ENCODE measurements around the gene MEGF6. TPM values are rescaled to one million over a fixed set of nuclear protein-coding genes. Genes with fewer than 3 reads are reported as not detected.

The MEGF6 gene
- total RNA-seq, 5 donors from 2014 or later (not counting 1 experiment from before 2014, with no cell fraction given) = 63.3 to 213 (median 193) TPM

GRCh38 chr1:3639397-3639911, 28.1 kb upstream of the MEGF6 start:
- H3K27ac Mint-ChIP-seq = no peak overlapping the region
- Histone ChIP-seq H3K4me3 (ENCODE audit: control insufficient read depth in 1 of 2, extremely low read depth in 1 of 2, low read length in 1 of 2) (no peak overlapping the region), H3K36me3 (ENCODE audit: control insufficient read depth in 2 of 2, extremely low read depth in 1 of 2, insufficient read depth in 1 of 2, low read length in 1 of 2) (peaks cover 28 to 56% of the 10 kb centered on the region in 2 donors), H3K4me1 (ENCODE audit: control insufficient read depth in 1 of 2, extremely low read depth in 1 of 2, insufficient read depth in 2 of 2, low read length in 2 of 2) (no peaks in the 10 kb centered on the region), H3K27ac (ENCODE audit: low read length) (no peak overlapping the region), H3K9me3 (no peaks in the 10 kb centered on the region), H3K27me3 (replicated peaks in 1 of 2; ENCODE audit: control insufficient read depth in 2 of 2, extremely low read depth in 1 of 2, insufficient read depth in 2 of 2, low read length in 1 of 2) (no peaks in the 10 kb centered on the region)
- no peaks in the 10 kb centered on the region for H3K4me1 Mint-ChIP-seq
- ATAC-seq (replicated peaks in 1 of 4) (no peak), DNase-seq (no peak)
- WGBS (ENCODE audit: insufficient coverage) = 96% methylated on average over 17 of the region's 23 CpGs
- CTCF ChIA-PET = no interaction called here
- POLR2A ChIA-PET = no interaction called here
- H3K36me3 Mint-ChIP-seq = peaks cover 52% of the 10 kb centered on the region
- H3K27me3 Mint-ChIP-seq = no peaks in the 10 kb centered on the region
- H3K4me3 Mint-ChIP-seq = no peak overlapping the region
- no peaks in the 10 kb centered on the region for H3K9me3 Mint-ChIP-seq

- no peaks in the 10 kb centered on the region for H3K4me1 ChIP-seq (ENCODE audit: control insufficient read depth in 1 of 2, extremely low read depth in 1 of 2, insufficient read depth in 2 of 2, low read length in 2 of 2)
- Mint-ChIP-seq H3K4me1 (no peaks in the 10 kb centered on the region), H3K4me3 (no peak overlapping the region), H3K27ac (no peak overlapping the region), H3K36me3 (peaks cover 52% of the 10 kb centered on the region), H3K27me3 (no peaks in the 10 kb centered on the region), H3K9me3 (no peaks in the 10 kb centered on the region)
- DNase-seq (no peak), ATAC-seq (replicated peaks in 1 of 4) (no peak)
- H3K9me3 ChIP-seq = no peaks in the 10 kb centered on the region
- H3K27ac ChIP-seq (ENCODE audit: low read length) = no peak overlapping the region
- WGBS (ENCODE audit: insufficient coverage) = 100% methylated on average over 1 of the region's 15 CpGs
- POLR2A ChIA-PET = no interaction called here
- no peak overlapping the region for H3K4me3 ChIP-seq (ENCODE audit: control insufficient read depth in 1 of 2, extremely low read depth in 1 of 2, low read length in 1 of 2)
- peaks cover 31 to 60% of the 10 kb centered on the region in 2 donors for H3K36me3 ChIP-seq (ENCODE audit: control insufficient read depth in 2 of 2, extremely low read depth in 1 of 2, insufficient read depth in 1 of 2, low read length in 1 of 2)
- CTCF ChIA-PET = no interaction called here
- H3K27me3 ChIP-seq (replicated peaks in 1 of 2; ENCODE audit: control insufficient read depth in 2 of 2, extremely low read depth in 1 of 2, insufficient read depth in 2 of 2, low read length in 1 of 2) = no peaks in the 10 kb centered on the region
Measured at GRCh38 chr1:3638676-3639075, 27.4 kb upstream of the MEGF6 start.

- ChIA-PET POLR2A (no interaction called here), CTCF (no interaction called here)
- no peak for DNase-seq
- over 99% methylated on average over 12 of the region's 12 CpGs for WGBS (ENCODE audit: insufficient coverage)
- Mint-ChIP-seq H3K27me3 (no peaks in the 10 kb centered on the region), H3K9me3 (no peaks in the 10 kb centered on the region), H3K4me1 (no peaks in the 10 kb centered on the region), H3K4me3 (no peak overlapping the region), H3K27ac (no peak overlapping the region), H3K36me3 (peaks cover 56% of the 10 kb centered on the region)
- no peak for ATAC-seq (replicated peaks in 1 of 4)
- Histone ChIP-seq H3K36me3 (ENCODE audit: control insufficient read depth in 2 of 2, extremely low read depth in 1 of 2, insufficient read depth in 1 of 2, low read length in 1 of 2) (peaks cover 31 to 67% of the 10 kb centered on the region in 2 donors), H3K4me1 (ENCODE audit: control insufficient read depth in 1 of 2, extremely low read depth in 1 of 2, insufficient read depth in 2 of 2, low read length in 2 of 2) (no peaks in the 10 kb centered on the region), H3K27ac (ENCODE audit: low read length) (no peak overlapping the region), H3K9me3 (no peaks in the 10 kb centered on the region), H3K4me3 (ENCODE audit: control insufficient read depth in 1 of 2, extremely low read depth in 1 of 2, low read length in 1 of 2) (no peak overlapping the region), H3K27me3 (replicated peaks in 1 of 2; ENCODE audit: control insufficient read depth in 2 of 2, extremely low read depth in 1 of 2, insufficient read depth in 2 of 2, low read length in 1 of 2) (no peaks in the 10 kb centered on the region)
Measured at GRCh38 chr1:3638027-3638426, 26.7 kb upstream of the MEGF6 start.

GRCh38 chr1:3636531-3636930, 25.2 kb upstream of the MEGF6 start:
- 98% methylated on average over 11 of the region's 11 CpGs for WGBS (ENCODE audit: insufficient coverage)
- POLR2A ChIA-PET = no interaction called here
- no peak overlapping the region for H3K27ac Mint-ChIP-seq

GRCh38 chr1:3636080-3636479, 24.8 kb upstream of the MEGF6 start:
- Mint-ChIP-seq H3K9me3 (no peaks in the 10 kb centered on the region), H3K4me3 (no peak overlapping the region), H3K4me1 (no peaks in the 10 kb centered on the region), H3K27me3 (no peaks in the 10 kb centered on the region), H3K27ac (no peak overlapping the region), H3K36me3 (peaks cover 46% of the 10 kb centered on the region)
- DNase-seq (no peak), ATAC-seq (replicated peaks in 1 of 4) (no peak)
- H3K4me3 ChIP-seq (ENCODE audit: control insufficient read depth in 1 of 2, extremely low read depth in 1 of 2, low read length in 1 of 2) = no peak overlapping the region
- ChIA-PET POLR2A (no interaction called here), CTCF (no interaction called here)
- H3K9me3 ChIP-seq = no peaks in the 10 kb centered on the region
- H3K27me3 ChIP-seq (replicated peaks in 1 of 2; ENCODE audit: control insufficient read depth in 2 of 2, extremely low read depth in 1 of 2, insufficient read depth in 2 of 2, low read length in 1 of 2) = no peaks in the 10 kb centered on the region
- 94% methylated on average over 14 of the region's 14 CpGs for WGBS (ENCODE audit: insufficient coverage)
- H3K4me1 ChIP-seq (ENCODE audit: control insufficient read depth in 1 of 2, extremely low read depth in 1 of 2, insufficient read depth in 2 of 2, low read length in 2 of 2) = no peaks in the 10 kb centered on the region
- no peak overlapping the region for H3K27ac ChIP-seq (ENCODE audit: low read length)
- H3K36me3 ChIP-seq (ENCODE audit: control insufficient read depth in 2 of 2, extremely low read depth in 1 of 2, insufficient read depth in 1 of 2, low read length in 1 of 2) = peaks cover 31 to 73% of the 10 kb centered on the region in 2 donors

More at GRCh38 chr1:3636531-3636930, 25.2 kb upstream of the MEGF6 start:
- Histone ChIP-seq H3K9me3 (no peaks in the 10 kb centered on the region), H3K4me1 (ENCODE audit: control insufficient read depth in 1 of 2, extremely low read depth in 1 of 2, insufficient read depth in 2 of 2, low read length in 2 of 2) (no peaks in the 10 kb centered on the region), H3K4me3 (ENCODE audit: control insufficient read depth in 1 of 2, extremely low read depth in 1 of 2, low read length in 1 of 2) (no peak overlapping the region), H3K27me3 (replicated peaks in 1 of 2; ENCODE audit: control insufficient read depth in 2 of 2, extremely low read depth in 1 of 2, insufficient read depth in 2 of 2, low read length in 1 of 2) (no peaks in the 10 kb centered on the region), H3K27ac (ENCODE audit: low read length) (no peak overlapping the region), H3K36me3 (ENCODE audit: control insufficient read depth in 2 of 2, extremely low read depth in 1 of 2, insufficient read depth in 1 of 2, low read length in 1 of 2) (peaks cover 31 to 73% of the 10 kb centered on the region in 2 donors)
- Mint-ChIP-seq H3K27me3 (no peaks in the 10 kb centered on the region), H3K4me3 (no peak overlapping the region), H3K36me3 (peaks cover 46% of the 10 kb centered on the region), H3K9me3 (no peaks in the 10 kb centered on the region), H3K4me1 (no peaks in the 10 kb centered on the region)
- ATAC-seq (replicated peaks in 1 of 4) (no peak), DNase-seq (no peak)
- CTCF ChIA-PET = no interaction called here

GRCh38 chr1:3634059-3634800, 22.9 kb upstream of the MEGF6 start:
- ATAC-seq (replicated peaks in 1 of 4) = no peak
- H3K4me3 Mint-ChIP-seq = no peak overlapping the region

More at GRCh38 chr1:3634059-3634800, 22.9 kb upstream of the MEGF6 start:
- Histone ChIP-seq H3K4me1 (ENCODE audit: control insufficient read depth in 1 of 2, extremely low read depth in 1 of 2, insufficient read depth in 2 of 2, low read length in 2 of 2) (no peaks in the 10 kb centered on the region), H3K27me3 (replicated peaks in 1 of 2; ENCODE audit: control insufficient read depth in 2 of 2, extremely low read depth in 1 of 2, insufficient read depth in 2 of 2, low read length in 1 of 2) (no peaks in the 10 kb centered on the region), H3K36me3 (ENCODE audit: control insufficient read depth in 2 of 2, extremely low read depth in 1 of 2, insufficient read depth in 1 of 2, low read length in 1 of 2) (peaks cover 39 to 81% of the 10 kb centered on the region in 2 donors), H3K4me3 (ENCODE audit: control insufficient read depth in 1 of 2, extremely low read depth in 1 of 2, low read length in 1 of 2) (no peak overlapping the region), H3K27ac (ENCODE audit: low read length) (no peak overlapping the region), H3K9me3 (no peaks in the 10 kb centered on the region)
- no peaks in the 10 kb centered on the region for H3K27me3 Mint-ChIP-seq
- no peaks in the 10 kb centered on the region for H3K9me3 Mint-ChIP-seq
- CTCF ChIA-PET = no interaction called here
- 97% methylated on average over 21 of the region's 22 CpGs for WGBS (ENCODE audit: insufficient coverage)
- peaks cover 49% of the 10 kb centered on the region for H3K36me3 Mint-ChIP-seq
- H3K4me1 Mint-ChIP-seq = no peaks in the 10 kb centered on the region
- H3K27ac Mint-ChIP-seq = no peak overlapping the region
- POLR2A ChIA-PET = no interaction called here
- DNase-seq = no peak
